Inflammatory macrophage (primary cell): ENCODE results near the gene PREB.
A peak's percentile ranks its signal among the peaks of the same experiment; 100 is the strongest.

Experiments used
- DNase-seq, 2 donors: peaks; one replicate each; pipeline ENCODE4 v3.0.0-alpha.2; 2020 to 2022

The PREB gene

DNA sequence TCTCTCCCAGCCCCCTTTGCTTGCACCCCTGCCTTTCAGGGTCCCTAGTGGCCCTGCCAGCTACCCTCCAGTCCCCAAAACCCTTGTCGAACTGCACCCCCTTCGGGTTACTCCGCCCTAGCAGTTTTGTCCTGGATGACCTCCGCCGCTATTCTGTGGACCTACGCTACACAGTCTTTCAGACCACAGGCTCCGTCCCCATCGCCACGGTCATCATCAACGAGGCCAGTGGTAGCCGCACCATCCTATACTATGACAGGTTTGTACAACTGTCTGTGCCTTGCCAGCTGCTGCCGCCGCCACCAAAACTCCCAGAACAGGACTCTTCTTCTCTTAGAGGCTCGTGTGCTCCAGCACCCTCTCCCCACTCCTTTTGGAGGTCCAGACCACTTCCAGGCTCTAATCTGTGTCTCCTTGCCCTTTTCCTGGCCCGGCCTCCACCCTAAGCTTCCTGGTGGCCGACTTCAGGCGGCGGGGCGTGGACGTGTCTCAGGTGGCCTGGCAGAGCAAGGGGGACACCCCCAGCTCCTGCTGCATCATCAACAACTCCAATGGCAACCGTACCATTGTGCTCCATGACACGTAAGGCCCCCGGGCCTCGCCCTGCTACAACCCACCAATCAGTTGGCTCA is 40.0 kb downstream of the PREB start:
- no peak for DNase-seq

DNA sequence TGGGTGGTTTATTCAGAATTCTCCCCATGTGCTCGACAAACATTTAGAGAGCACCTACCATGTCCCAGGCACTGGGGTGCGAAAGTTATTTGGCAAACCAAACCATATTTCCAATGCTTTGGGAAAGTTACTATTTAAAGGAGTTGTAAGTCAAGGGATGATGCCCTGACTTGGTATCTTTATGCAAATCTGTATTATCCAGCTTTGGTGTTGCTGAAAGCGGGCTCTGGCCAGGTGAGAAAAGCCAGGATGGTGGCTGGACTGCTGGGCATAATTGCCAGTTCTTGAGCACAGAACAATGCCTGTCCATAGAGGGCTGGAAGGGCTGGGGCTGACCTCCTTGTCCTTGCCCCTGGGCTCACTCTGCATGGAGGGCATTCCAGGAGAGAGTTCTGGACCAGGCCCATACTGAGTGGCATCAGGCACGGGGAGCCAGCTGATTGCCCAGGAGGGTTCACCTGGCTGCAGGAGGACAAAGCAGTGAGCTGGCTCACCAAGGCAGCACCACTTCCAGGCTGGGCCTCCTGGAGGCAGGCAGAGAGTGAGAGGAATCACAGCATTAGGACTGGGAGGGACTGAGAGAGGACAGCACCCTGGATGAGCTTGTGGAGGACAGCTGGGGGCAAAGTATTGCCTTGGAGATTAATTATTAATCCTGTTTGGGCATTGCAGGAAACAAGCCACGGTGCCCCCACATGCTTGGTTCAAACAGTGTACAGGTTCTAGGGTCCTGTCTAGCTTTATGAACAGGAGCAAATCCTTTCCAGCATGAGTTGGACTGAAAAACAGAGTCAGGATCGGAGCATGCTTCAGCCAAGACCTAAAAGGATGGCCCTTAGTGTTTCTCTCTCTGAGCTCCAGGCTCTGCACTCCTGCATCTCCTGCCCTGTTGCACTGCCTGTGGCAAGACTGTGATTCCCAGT is 40.7 kb downstream of the PREB start:
- DNase-seq = no peak

- DNase-seq = no peak
These were observed 41.6 kb downstream of the PREB start for GRCh38 chr2:27092696-27093429.

DNA sequence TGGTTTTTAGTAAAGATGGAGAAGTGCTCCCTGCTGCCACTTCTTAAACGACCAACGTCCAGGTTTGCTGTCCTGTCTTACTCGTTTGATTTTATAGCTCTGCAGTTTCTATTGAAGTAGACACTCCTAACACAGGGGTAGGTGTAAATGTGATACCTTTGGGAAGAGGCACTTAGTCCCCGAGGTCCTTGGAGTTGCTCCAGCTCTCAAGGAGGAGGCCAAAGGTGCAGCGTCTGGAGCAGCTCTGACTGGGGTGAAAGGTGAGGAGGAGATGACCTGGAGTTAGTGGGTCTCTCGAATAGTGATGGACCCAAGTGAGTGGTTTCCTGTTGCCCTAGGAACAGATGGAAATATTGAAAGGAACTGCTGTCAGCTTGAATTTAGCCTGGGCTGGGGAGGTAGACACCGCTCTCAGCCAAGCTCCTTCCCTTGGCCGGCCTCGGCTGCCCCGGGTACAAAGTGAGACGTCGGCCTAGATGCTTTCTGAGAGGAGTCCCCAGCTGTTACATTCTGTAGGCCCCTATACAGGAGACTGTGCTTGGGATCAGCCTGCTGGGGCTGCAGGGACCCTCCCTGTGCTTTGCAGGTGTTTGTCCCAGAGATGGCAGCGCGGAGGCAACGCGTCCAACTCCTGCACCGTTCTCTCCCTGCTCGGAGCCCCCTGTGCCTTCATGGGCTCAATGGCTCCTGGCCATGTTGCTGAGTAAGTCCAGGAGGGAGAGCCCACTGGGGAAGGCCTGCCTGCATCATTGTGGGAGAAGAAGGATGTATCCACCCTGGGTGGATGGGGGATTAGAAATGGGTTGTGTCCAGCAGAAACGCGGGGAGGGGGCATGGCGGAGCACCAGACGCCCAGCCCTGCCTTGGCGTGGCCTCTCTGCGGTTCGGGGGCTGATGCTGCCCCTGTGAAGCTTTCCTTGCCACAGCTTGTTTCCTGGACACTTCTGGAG is 42.4 kb downstream of the PREB start:
- no peak for DNase-seq

GRCh38 chr2:27089111-27089954 is 45.1 kb downstream of the PREB start:
- DNase-seq = no peak

- DNase-seq = no peak
These were observed 45.8 kb downstream of the PREB start for GRCh38 chr2:27088634-27089033.

DNA sequence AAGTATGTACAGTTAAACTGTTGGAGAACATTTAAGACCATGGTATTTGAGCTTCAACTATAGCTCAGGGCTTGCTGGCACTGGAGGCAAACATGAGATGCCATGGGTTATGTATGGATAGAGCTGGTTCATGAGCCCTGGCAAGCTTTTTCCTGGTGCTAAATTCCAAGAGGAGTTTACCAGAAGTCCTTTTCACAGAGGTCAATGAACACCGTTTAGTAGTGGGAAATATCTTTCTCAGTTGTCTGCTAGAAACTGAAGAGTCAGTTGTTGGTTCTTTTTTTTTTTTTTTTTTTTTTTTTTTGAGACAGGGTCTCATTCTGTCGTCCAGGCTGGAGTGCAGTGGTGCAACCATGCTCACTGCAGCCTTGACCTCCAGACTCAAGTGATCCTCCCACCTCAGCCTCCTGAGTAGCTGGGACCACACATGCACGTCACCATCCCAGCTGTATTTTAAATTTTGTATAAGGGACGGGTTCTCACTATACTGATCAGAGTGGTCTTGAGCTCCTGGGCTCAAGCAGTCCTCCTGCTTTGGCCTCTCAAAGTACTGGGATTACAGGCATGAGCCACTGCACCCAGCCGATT is 46.5 kb downstream of the PREB start:
- no peak for DNase-seq

GRCh38 chr2:27086724-27087593 is 47.5 kb downstream of the PREB start, which contains the start of gene KHK:
KHK (plus strand) TSS chr2:27086772; CDS start chr2:27087260, 488 bp downstream.
- DNase-seq = no peak

- peak; percentile 97 for DNase-seq
These were observed 48.2 kb downstream of the PREB start for GRCh38 chr2:27086090-27086723.

DNA sequence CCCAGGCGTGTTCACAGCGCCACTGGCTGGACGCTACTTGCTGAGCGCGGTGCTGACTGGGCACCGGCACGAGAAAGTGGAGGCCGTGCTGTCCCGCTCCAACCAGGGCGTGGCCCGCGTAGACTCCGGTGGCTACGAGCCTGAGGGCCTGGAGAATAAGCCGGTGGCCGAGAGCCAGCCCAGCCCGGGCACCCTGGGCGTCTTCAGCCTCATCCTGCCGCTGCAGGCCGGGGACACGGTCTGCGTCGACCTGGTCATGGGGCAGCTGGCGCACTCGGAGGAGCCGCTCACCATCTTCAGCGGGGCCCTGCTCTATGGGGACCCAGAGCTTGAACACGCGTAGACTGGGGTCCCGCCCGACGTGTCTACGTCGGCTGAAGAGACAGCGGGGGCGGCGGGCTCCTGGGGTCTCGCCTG is 48.8 kb downstream of the PREB start:
- DNase-seq = peak; percentile 67 to 79

- no peak for DNase-seq
These were observed 49.3 kb downstream of the PREB start for GRCh38 chr2:27085062-27085672.

- no peak for DNase-seq
These were observed 50.0 kb downstream of the PREB start for GRCh38 chr2:27084297-27085061.

DNA sequence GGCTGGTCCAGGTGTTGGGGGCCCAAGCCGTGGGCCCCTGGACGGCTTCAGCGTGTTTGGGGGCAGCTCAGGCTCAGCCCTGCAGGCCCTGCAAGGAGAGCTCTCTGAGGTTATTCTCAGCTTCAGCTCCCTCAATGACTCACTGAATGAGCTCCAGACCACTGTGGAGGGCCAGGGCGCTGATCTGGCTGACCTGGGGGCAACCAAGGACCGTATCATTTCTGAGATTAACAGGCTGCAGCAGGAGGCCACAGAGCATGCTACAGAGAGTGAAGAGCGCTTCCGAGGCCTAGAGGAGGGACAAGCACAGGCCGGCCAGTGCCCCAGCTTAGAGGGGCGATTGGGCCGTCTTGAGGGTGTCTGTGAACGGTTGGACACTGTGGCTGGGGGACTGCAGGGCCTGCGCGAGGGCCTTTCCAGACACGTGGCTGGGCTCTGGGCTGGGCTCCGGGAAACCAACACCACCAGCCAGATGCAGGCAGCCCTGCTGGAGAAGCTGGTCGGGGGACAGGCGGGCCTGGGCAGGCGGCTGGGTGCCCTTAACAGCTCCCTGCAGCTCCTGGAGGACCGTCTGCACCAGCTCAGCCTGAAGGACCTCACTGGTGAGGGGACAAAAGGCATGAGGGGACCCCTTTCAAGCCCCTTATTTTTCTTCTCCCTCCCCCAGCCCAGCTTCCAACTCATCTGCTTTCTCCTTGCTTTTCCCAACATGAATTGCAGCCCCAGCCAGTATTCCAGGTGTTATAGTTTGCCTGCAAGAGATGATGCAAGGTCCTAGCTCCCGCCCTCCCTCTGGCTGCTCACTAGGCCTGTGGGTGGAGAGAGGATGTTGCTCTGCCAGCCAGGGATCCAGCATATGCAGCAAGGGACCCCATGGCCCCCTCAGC is 50.8 kb downstream of the PREB start:
- DNase-seq = no peak

DNA sequence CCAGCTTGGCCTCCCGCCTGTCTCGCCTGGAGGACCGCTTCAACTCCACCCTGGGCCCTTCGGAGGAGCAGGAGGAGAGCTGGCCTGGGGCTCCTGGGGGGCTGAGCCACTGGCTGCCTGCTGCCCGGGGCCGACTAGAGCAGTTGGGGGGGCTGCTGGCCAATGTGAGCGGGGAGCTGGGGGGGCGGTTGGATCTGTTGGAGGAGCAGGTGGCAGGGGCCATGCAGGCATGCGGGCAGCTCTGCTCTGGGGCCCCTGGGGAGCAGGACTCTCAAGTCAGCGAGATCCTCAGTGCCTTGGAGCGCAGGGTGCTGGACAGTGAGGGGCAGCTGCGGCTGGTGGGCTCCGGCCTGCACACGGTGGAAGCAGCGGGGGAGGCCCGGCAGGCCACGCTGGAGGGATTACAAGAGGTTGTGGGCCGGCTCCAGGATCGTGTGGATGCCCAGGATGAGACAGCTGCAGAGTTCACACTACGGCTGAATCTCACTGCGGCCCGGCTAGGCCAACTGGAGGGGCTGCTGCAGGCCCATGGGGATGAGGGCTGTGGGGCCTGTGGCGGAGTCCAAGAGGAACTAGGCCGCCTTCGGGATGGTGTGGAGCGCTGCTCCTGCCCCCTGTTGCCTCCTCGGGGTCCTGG is 51.5 kb downstream of the PREB start:
- DNase-seq = no peak

- DNase-seq = no peak
These were observed 52.3 kb downstream of the PREB start for GRCh38 chr2:27081984-27082772.
